Muscle of arm (tissue), 12 donors: Measurements from ENCODE around the gene ERMP1. TPM values are rescaled to one million over a fixed set of nuclear protein-coding genes. Genes with fewer than 3 reads are reported as not detected.
A peak's percentile ranks its signal among the peaks of the same experiment; 100 is the strongest.
"Not testable (repeated sequence)": the region's sequence is repeated elsewhere in the genome, so short reads cannot be mapped to it uniquely, and the experiment has no call there.

Experiments used
- DNase-seq: peaks from one replicate; pipeline ENCODE4 v3.0.0-alpha.2; 2013
- polyA plus RNA-seq, 12 donors: library from polyadenylated mRNA; unstranded; fragments of 120-200 nt; gene quantifications; one replicate each; pipeline ENCODE4 v1.2.1, GENCODE V29; 2013; ENCODE audit not compliant: insufficient read length in 12 of 12

ERMP1 gene
- polyA plus RNA-seq, 12 donors: 6.6 to 15.0 (median 10.4) TPM; not detected in 1

- DNase-seq: no peak
Measured at GRCh38 chr9:5825895-5826622, 6.9 kb downstream of the ERMP1 start.

GRCh38 chr9:5825223-5825622 lies 7.7 kb downstream of the ERMP1 start:
- no peak for DNase-seq

GRCh38 chr9:5820425-5820824 lies 12.5 kb downstream of the ERMP1 start:
- DNase-seq: no peak

GRCh38 chr9:5819174-5819573 lies 13.7 kb downstream of the ERMP1 start:
- DNase-seq: no peak

GRCh38 chr9:5818424-5819142 lies 14.3 kb downstream of the ERMP1 start:
- no peak for DNase-seq

- no peak for DNase-seq
Measured at GRCh38 chr9:5817862-5818261, 15.1 kb downstream of the ERMP1 start.

GRCh38 chr9:5815461-5815860 lies 17.5 kb downstream of the ERMP1 start:
- DNase-seq: no peak

GRCh38 chr9:5813824-5814223 lies 19.1 kb downstream of the ERMP1 start:
- DNase-seq: no peak

- no peak for DNase-seq
Measured at GRCh38 chr9:5811751-5812150, 21.2 kb downstream of the ERMP1 start.

- DNase-seq: no peak
Measured at GRCh38 chr9:5805478-5805877, 27.4 kb downstream of the ERMP1 start.

- no peak for DNase-seq
Measured at GRCh38 chr9:5801739-5802113, 31.2 kb downstream of the ERMP1 start.

- no peak for DNase-seq
Measured at GRCh38 chr9:5800969-5801738, 31.8 kb downstream of the ERMP1 start.

- not testable (repeated sequence) for DNase-seq
Measured at GRCh38 chr9:5800378-5800777, 32.5 kb downstream of the ERMP1 start.

- DNase-seq: peak; percentile 26
Measured at GRCh38 chr9:5799314-5799713, 33.6 kb downstream of the ERMP1 start.

- DNase-seq: no peak
Measured at GRCh38 chr9:5798581-5798980, 34.3 kb downstream of the ERMP1 start.

- DNase-seq: no peak
Measured at GRCh38 chr9:5796298-5796697, 36.6 kb downstream of the ERMP1 start.

GRCh38 chr9:5793812-5794211 lies 39.1 kb downstream of the ERMP1 start:
- no peak for DNase-seq

GRCh38 chr9:5791870-5792269 lies 41.0 kb downstream of the ERMP1 start:
- DNase-seq: no peak

- no peak for DNase-seq
Measured at GRCh38 chr9:5790923-5791322, 42.0 kb downstream of the ERMP1 start.

GRCh38 chr9:5789489-5789888 lies 43.4 kb downstream of the ERMP1 start:
- DNase-seq: no peak

GRCh38 chr9:5787759-5788302 lies 45.1 kb downstream of the ERMP1 start:
- DNase-seq: no peak

GRCh38 chr9:5787220-5787619 lies 45.7 kb downstream of the ERMP1 start:
- DNase-seq: no peak
